Neural cell (in vitro differentiated cells): Measurements from ENCODE around the gene ASF1B. TPM values are rescaled to one million over a fixed set of nuclear protein-coding genes. Genes with fewer than 3 reads are reported as not detected.

Experiments used
- H2AFZ ChIP-seq: fragments of 200-600, 300-800 bp; sonication (generic), shearing (Covaris generic); 2 replicates; pipeline ENCODE4 v1.6.0; 2014; ENCODE audit warnings: low read depth, mild to moderate bottlenecking, antibody characterized with exemption, low read length, moderate library complexity
- H3F3A ChIP-seq: fragments of 200-600 bp; shearing (Covaris generic); 2 replicates; pipeline ENCODE4 v1.6.1; 2016; ENCODE audit warnings: mild to moderate bottlenecking, moderate library complexity, mixed read lengths, antibody characterized with exemption, low read length; ENCODE audit not compliant: insufficient read depth, poor library complexity, severe bottlenecking
- H3K27ac ChIP-seq: fragments of 200-600, 300-800 bp; sonication (generic), shearing (Covaris generic); 2 replicates; pipeline ENCODE4 v1.5.1; 2014; ENCODE audit warnings: mild to moderate bottlenecking, low read length, moderate library complexity
- H3K27me3 ChIP-seq: fragments of 300-800, 200-600 bp; sonication (generic), shearing (Covaris generic); 2 replicates; pipeline ENCODE4 v1.6.0; 2014; ENCODE audit warnings: mild to moderate bottlenecking, low read depth, low read length, moderate library complexity; ENCODE audit not compliant: insufficient read depth
- H3K36me3 ChIP-seq: fragments of 300-800, 200-600 bp; sonication (generic), shearing (Covaris generic); 2 replicates; pipeline ENCODE4 v1.5.1; 2014; ENCODE audit warnings: mild to moderate bottlenecking, antibody characterized with exemption, low read length, moderate library complexity; ENCODE audit not compliant: insufficient read depth
- H3K4me2 ChIP-seq: fragments of 300-800, 200-600 bp; sonication (generic), shearing (Covaris generic); 2 replicates; pipeline ENCODE4 v1.6.0; 2014; ENCODE audit warnings: mild to moderate bottlenecking, low read length
- H3K4me3 ChIP-seq: fragments of 300-800, 200-600 bp; sonication (generic), shearing (Covaris generic); 2 replicates; pipeline ENCODE4 v1.5.1; 2014; ENCODE audit warnings: mild to moderate bottlenecking, low read length, moderate library complexity
- H3K79me2 ChIP-seq: fragments of 200-600 bp; shearing (Covaris generic); replicated peaks from 2 replicates; pipeline ENCODE4 v1.6.0; 2014; ENCODE audit warnings: mild to moderate bottlenecking, low read length, moderate library complexity; ENCODE audit not compliant: insufficient read depth
- H3K9ac ChIP-seq: fragments of 300-800, 200-600 bp; sonication (generic), shearing (Covaris generic); 2 replicates; pipeline ENCODE4 v1.6.1; 2016; ENCODE audit warnings: mild to moderate bottlenecking, low read length, mixed read lengths
- H3K9me2 ChIP-seq: fragments of 200-600 bp; shearing (Covaris generic); 2 replicates; pipeline ENCODE4 v1.6.1; 2016; ENCODE audit warnings: mild to moderate bottlenecking, low read length, mixed read lengths; ENCODE audit not compliant: insufficient read depth
- H3K9me3 ChIP-seq: fragments of 200-600, 300-800 bp; sonication (generic), shearing (Covaris generic); 2 replicates; pipeline ENCODE4 v1.6.1; 2016; ENCODE audit warnings: mild to moderate bottlenecking, mixed run types, low read length, moderate library complexity, mixed read lengths
- H4K20me1 ChIP-seq: fragments of 200-600 bp; shearing (Covaris generic); 2 replicates; pipeline ENCODE4 v1.6.1; 2016; ENCODE audit warnings: mild to moderate bottlenecking, mixed run types; ENCODE audit not compliant: insufficient read depth
- EP300 ChIP-seq: fragments of 450-650 bp; conservative IDR thresholded peaks from 2 replicates; pipeline ENCODE4 v1.6.1; 2014; ENCODE audit warnings: antibody characterized with exemption, mild to moderate bottlenecking, moderate library complexity; ENCODE audit not compliant: poor library complexity, severe bottlenecking
- EZH2 ChIP-seq: fragments of 200-600, 300-800 bp; shearing (Covaris generic), sonication (generic); IDR thresholded peaks from 2 replicates; pipeline ENCODE4 v1.6.1; 2014; ENCODE audit warnings: antibody characterized with exemption, low read length, borderline replicate concordance, mild to moderate bottlenecking; ENCODE audit not compliant: insufficient read depth, poor library complexity, severe bottlenecking
- MXI1 ChIP-seq: fragments of 450-650 bp; conservative IDR thresholded peaks from 2 replicates; pipeline ENCODE4 v1.6.1; 2014; ENCODE audit warnings: antibody characterized with exemption, mild to moderate bottlenecking; ENCODE audit not compliant: poor library complexity, severe bottlenecking
- POLR2AphosphoS5 ChIP-seq: IDR thresholded peaks from 2 replicates; pipeline ENCODE4 v1.6.1; 2012
- RAD21 ChIP-seq: fragments of 450-650 bp; conservative IDR thresholded peaks from 2 replicates; pipeline ENCODE4 v1.6.1; 2014; ENCODE audit warnings: antibody characterized with exemption, mild to moderate bottlenecking, moderate library complexity
- SMC3 ChIP-seq: fragments of 450-650 bp; conservative IDR thresholded peaks from 2 replicates; pipeline ENCODE4 v1.6.1; 2014; ENCODE audit warnings: antibody characterized with exemption, mild to moderate bottlenecking, moderate library complexity; ENCODE audit not compliant: poor library complexity
- TAF1 ChIP-seq: IDR thresholded peaks from 2 replicates; pipeline ENCODE4 v1.6.1; 2012; ENCODE audit warnings: low read depth
- polyA plus RNA-seq: library from polyadenylated mRNA; depleted of rRNA; stranded (reverse); fragments of >200 nt; gene quantifications from 2 replicates; pipeline ENCODE4 v1.2.3, GENCODE V29; 2014
- TF ChIP-seq, protein P1 (sequence below): fragments of 450-650 bp; IDR thresholded peaks from 2 replicates; pipeline ENCODE4 v1.5.1; 2014; ENCODE audit warnings: antibody characterized with exemption, mild to moderate bottlenecking, moderate library complexity; ENCODE audit not compliant: poor library complexity, severe bottlenecking
- TF ChIP-seq, protein P2 (sequence below): IDR thresholded peaks from 2 replicates; pipeline ENCODE4 v1.6.1; 2012; ENCODE audit warnings: borderline replicate concordance

ASF1B gene
- polyA plus RNA-seq, 1 donor from 2014 or later = 0.32 TPM

GRCh38 chr19:14101003-14101545 lies 35.3 kb downstream of the ASF1B start:
- Histone ChIP-seq H3K9me3 (no peaks in the 10 kb centered on the region), H3K27me3 (no peaks in the 10 kb centered on the region), H3K9ac (no peak overlapping the region), H2AFZ (no peak overlapping the region), H3K4me2 (no peak overlapping the region), H3F3A (no peaks in the 10 kb centered on the region), H3K36me3 (peaks cover 6% of the 10 kb centered on the region), H3K79me2 (no peaks in the 10 kb centered on the region), H3K9me2 (no peaks in the 10 kb centered on the region), H3K27ac (no peak overlapping the region), H3K4me3 (no peak overlapping the region), H4K20me1 (no peaks in the 10 kb centered on the region)
- TF ChIP-seq, protein P1, sequence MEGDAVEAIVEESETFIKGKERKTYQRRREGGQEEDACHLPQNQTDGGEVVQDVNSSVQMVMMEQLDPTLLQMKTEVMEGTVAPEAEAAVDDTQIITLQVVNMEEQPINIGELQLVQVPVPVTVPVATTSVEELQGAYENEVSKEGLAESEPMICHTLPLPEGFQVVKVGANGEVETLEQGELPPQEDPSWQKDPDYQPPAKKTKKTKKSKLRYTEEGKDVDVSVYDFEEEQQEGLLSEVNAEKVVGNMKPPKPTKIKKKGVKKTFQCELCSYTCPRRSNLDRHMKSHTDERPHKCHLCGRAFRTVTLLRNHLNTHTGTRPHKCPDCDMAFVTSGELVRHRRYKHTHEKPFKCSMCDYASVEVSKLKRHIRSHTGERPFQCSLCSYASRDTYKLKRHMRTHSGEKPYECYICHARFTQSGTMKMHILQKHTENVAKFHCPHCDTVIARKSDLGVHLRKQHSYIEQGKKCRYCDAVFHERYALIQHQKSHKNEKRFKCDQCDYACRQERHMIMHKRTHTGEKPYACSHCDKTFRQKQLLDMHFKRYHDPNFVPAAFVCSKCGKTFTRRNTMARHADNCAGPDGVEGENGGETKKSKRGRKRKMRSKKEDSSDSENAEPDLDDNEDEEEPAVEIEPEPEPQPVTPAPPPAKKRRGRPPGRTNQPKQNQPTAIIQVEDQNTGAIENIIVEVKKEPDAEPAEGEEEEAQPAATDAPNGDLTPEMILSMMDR = no peak
- TF ChIP-seq RAD21 (no peak), EP300 (no peak), MXI1 (no peak), POLR2AphosphoS5 (no peak), EZH2 (no peak), SMC3 (no peak), TAF1 (no peak)
- TF ChIP-seq, protein P2, sequence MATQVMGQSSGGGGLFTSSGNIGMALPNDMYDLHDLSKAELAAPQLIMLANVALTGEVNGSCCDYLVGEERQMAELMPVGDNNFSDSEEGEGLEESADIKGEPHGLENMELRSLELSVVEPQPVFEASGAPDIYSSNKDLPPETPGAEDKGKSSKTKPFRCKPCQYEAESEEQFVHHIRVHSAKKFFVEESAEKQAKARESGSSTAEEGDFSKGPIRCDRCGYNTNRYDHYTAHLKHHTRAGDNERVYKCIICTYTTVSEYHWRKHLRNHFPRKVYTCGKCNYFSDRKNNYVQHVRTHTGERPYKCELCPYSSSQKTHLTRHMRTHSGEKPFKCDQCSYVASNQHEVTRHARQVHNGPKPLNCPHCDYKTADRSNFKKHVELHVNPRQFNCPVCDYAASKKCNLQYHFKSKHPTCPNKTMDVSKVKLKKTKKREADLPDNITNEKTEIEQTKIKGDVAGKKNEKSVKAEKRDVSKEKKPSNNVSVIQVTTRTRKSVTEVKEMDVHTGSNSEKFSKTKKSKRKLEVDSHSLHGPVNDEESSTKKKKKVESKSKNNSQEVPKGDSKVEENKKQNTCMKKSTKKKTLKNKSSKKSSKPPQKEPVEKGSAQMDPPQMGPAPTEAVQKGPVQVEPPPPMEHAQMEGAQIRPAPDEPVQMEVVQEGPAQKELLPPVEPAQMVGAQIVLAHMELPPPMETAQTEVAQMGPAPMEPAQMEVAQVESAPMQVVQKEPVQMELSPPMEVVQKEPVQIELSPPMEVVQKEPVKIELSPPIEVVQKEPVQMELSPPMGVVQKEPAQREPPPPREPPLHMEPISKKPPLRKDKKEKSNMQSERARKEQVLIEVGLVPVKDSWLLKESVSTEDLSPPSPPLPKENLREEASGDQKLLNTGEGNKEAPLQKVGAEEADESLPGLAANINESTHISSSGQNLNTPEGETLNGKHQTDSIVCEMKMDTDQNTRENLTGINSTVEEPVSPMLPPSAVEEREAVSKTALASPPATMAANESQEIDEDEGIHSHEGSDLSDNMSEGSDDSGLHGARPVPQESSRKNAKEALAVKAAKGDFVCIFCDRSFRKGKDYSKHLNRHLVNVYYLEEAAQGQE = no peak

DNA sequence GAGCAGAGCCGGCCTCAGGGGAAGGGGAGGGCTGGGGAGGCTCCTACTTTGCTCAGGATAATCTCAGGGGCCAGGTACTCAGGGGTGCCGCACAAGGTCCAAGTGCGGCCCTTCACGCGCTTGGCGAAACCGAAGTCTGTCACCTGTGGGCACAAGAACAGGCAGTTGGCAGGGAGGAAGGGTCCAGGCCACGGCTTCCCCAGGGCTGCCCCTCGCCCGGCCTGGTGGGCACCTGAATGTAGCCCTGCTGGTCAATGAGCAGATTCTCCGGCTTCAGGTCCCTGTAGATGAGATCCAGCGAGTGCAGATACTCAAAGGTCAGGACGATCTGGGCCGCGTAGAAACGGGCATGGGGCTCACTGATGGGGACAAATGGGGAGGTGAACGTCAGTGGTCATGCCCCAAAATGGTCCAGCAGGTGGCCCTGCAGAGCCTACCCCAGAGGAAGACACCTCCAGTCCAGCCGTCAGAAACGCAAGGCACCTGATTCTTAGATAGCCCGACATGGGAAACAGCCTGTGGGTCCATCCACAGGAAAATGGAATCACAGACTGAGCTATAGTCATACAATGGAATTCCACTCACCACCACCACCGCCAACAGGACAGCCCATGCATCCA lies 38.7 kb downstream of the ASF1B start:
- Histone ChIP-seq H3K9me2 (no peaks in the 10 kb centered on the region), H3F3A (no peaks in the 10 kb centered on the region), H3K79me2 (no peaks in the 10 kb centered on the region), H2AFZ (no peak overlapping the region), H3K27me3 (no peaks in the 10 kb centered on the region), H3K9ac (no peak overlapping the region), H3K27ac (no peak overlapping the region), H3K4me3 (no peak overlapping the region), H3K9me3 (peaks cover 3% of the 10 kb centered on the region), H3K4me2 (no peak overlapping the region), H3K36me3 (peaks cover 12% of the 10 kb centered on the region), H4K20me1 (no peaks in the 10 kb centered on the region)
- TF ChIP-seq, protein P1 = no peak
- TF ChIP-seq SMC3 (no peak), EZH2 (no peak), MXI1 (no peak), POLR2AphosphoS5 (no peak), RAD21 (no peak), EP300 (no peak), TAF1 (no peak)
- TF ChIP-seq, protein P2 = no peak
